ENCODE measurements around the gene KIF26B.
A peak's percentile ranks its signal among the peaks of the same experiment; 100 is the strongest.

The KIF26B gene

DNA sequence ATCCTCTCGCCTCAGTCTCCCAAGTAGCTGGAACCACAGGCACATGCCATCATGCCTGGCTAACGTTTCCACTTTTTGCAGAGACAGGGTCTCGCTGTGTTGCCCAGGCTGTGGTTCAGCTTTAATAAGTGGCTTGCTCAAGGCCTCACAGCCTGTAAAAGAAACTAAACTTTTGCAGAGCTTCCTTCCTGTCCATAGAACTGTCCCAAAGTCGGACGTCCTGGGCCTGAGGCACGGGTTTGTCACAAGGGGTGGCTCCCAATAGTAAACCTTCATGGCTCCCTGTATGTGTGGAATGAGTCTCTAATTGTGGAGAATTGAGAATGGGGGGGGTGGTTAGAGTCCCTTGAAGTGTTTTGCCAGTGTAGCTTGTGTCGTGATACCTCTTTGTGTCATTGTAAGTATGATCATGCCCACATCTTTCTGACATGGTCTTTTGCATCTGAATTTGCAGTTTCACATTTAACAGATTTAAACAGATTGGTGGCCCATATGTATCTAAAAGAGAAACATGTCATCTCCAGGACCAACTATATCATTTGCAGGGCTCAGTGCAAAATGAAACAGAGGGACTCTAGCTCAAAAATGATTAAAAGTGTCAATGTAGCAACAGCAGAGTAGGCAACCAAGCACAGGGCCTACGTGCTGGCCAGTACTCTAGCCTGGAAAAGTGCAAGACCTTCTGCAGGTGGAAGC is 332.1 kb downstream of the KIF26B start:
- no peak overlapping the region for H3K4me3 ChIP-seq (ENCODE audit: control insufficient read depth, low read depth, low read length)
- TF ChIP-seq CTCF (IDR thresholded peaks at IDR 0.05; ENCODE audit: control insufficient read depth, insufficient read depth, low read depth, low read length, missing control alignments) = no peak
- no peak for DNase-seq (ENCODE audit: low read depth)

GRCh38 chr1:245488346-245489129 is 333.8 kb downstream of the KIF26B start:
- no peak for DNase-seq (ENCODE audit: low read depth)
- H3K4me3 ChIP-seq (ENCODE audit: control insufficient read depth, low read depth, low read length) = no peak overlapping the region
- no peak for TF ChIP-seq CTCF (IDR thresholded peaks at IDR 0.05; ENCODE audit: control insufficient read depth, insufficient read depth, low read depth, low read length, missing control alignments)

DNA sequence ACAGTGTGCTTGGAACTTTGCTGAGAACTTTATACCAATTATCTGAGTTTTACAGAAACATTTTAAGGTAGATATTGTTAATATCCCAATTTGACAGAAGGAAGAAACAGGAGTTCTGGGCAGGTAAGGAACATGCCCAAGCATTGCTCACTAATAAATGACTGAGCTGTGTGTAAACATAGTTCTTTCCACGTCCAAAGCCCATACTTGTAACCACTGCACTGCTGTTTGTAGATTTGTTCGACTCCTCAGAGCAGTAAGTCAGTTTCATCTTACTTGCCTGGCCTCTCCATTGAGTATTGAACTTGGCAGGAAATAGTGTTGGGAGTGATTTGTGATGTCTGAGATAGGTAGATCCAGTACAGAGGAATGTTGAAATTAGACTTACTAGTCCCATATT is 335.1 kb downstream of the KIF26B start:
- no peak overlapping the region for H3K4me3 ChIP-seq (ENCODE audit: control insufficient read depth, low read depth, low read length)
- DNase-seq (ENCODE audit: low read depth) = no peak
- TF ChIP-seq CTCF (IDR thresholded peaks at IDR 0.05; ENCODE audit: control insufficient read depth, insufficient read depth, low read depth, low read length, missing control alignments) = no peak

DNA sequence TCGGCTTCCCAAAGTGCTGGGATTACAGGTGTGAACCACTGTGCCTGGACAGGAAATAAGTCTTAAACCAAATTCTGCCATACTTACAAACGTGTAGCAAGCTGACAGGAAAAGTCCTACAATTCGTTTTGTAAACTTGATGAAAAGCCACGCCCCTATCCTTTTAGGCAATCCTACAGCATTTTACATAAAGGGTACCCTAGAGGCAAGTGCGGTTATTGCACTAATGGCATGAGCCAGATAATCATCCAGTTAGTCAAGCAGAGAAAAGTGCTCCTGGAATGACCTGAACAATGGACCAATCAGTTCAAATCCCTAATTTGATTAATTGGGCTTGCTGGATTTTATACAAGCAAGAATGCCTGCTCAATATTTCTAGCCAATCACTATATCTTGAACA is 338.2 kb downstream of the KIF26B start:
- no peak overlapping the region for H3K4me3 ChIP-seq (ENCODE audit: control insufficient read depth, low read depth, low read length)
- TF ChIP-seq CTCF (IDR thresholded peaks at IDR 0.05; ENCODE audit: control insufficient read depth, insufficient read depth, low read depth, low read length, missing control alignments) = peak; percentile 25
- DNase-seq (ENCODE audit: low read depth) = no peak

DNA sequence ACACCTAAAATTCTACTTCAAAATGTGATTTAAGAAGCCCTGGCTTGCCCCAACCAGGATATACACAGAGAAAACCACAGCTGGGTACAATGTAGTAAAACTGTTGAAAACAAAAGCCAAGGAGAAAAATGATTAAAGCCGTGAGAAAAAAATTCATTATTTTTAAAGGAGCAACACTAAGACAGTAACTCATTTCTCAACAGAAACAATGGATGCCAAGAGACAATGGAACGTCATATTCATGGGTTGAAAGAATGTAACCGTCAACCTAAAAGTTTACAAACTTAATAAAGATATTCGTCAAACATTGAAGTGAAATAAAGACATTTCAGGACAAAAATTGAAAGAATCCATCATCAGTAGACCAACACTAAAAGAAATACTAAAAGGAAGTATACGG is 340.9 kb downstream of the KIF26B start:
- TF ChIP-seq CTCF (IDR thresholded peaks at IDR 0.05; ENCODE audit: control insufficient read depth, insufficient read depth, low read depth, low read length, missing control alignments) = no peak
- DNase-seq (ENCODE audit: low read depth) = no peak
- no peak overlapping the region for H3K4me3 ChIP-seq (ENCODE audit: control insufficient read depth, low read depth, low read length)

DNA sequence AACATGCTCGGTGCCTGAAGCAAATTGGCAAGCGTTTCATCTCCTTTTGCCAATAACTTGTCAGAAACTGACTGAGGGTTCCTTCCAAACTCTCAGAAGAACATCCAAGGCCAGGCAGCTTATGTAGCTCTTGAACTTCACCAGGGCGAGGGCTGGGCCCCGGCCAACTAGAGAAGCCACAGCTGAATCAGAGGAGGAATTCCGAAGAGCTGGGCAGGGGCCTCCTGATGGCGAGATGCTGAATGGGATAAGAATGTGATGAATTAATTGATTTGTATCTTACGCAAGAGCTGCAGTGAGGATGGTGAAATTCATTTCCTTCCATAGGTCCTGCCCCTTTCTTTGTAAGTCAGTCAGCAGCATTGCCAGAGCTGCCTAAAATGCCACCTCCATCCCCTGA is 345.8 kb downstream of the KIF26B start:
- no peak overlapping the region for H3K4me3 ChIP-seq (ENCODE audit: control insufficient read depth, low read depth, low read length)
- DNase-seq (ENCODE audit: low read depth) = peak; percentile 89
- TF ChIP-seq CTCF (IDR thresholded peaks at IDR 0.05; ENCODE audit: control insufficient read depth, insufficient read depth, low read depth, low read length, missing control alignments) = peak; percentile 28

Data from AG09309 (cell line).